Stomach (tissue), 9 donors: Measurements from ENCODE around the gene KLHL36. TPM values are rescaled to one million over a fixed set of nuclear protein-coding genes. Genes with fewer than 3 reads are reported as not detected.

Experiments used
- DNase-seq, 2 donors: peaks; one replicate each; pipeline versions ENCODE4 v3.0.0 to v3.0.0-alpha.2; 2013 to 2019
- H3K27ac ChIP-seq, 5 donors: fragments of 200-600 bp in 4 of 5; sonication (generic) in 4 of 5; one replicate each; pipeline ENCODE4 v1.5.1; 2013 to 2019; ENCODE audit warnings: mild to moderate bottlenecking in 1 of 5, moderate library complexity in 1 of 5
- H3K27me3 ChIP-seq, 3 donors: fragments of 200-600 bp; sonication (generic); one replicate each; pipeline ENCODE4 v1.5.1; 2017 to 2019; ENCODE audit warnings: mixed run types in 1 of 3
- H3K36me3 ChIP-seq, 4 donors: fragments of 200-600 bp; sonication (generic); 1 replicate in 3 of 4; 2 replicates in 1 of 4; pipeline ENCODE4 v1.5.1; 2016 to 2019
- H3K4me1 ChIP-seq, 4 donors: fragments of 200-600 bp; sonication (generic); one replicate each; pipeline ENCODE4 v1.5.1; 2016 to 2019
- H3K4me3 ChIP-seq, 4 donors: fragments of 200-600 bp; sonication (generic) in 3 of 4; one replicate each; pipeline ENCODE4 v1.5.1; 2016 to 2019; ENCODE audit warnings: mild to moderate bottlenecking in 1 of 4
- H3K9me3 ChIP-seq, 4 donors: fragments of 200-600 bp; sonication (generic); one replicate each; pipeline ENCODE4 v1.5.1; 2016 to 2019
- CTCF ChIP-seq, 7 experiments: fragments of 450-650 bp in 4 of 7; fragments of 200-600 bp in 3 of 7; sonication (generic) in 3 of 7; IDR thresholded peaks; one replicate each; pipeline ENCODE4 v1.5.1; 2016 to 2019; ENCODE audit warnings: antibody characterized with exemption in 7 of 7, control low read depth in 2 of 7, mild to moderate bottlenecking in 1 of 7
- EP300 ChIP-seq: sonication (generic); formaldehyde crosslinking; IDR thresholded peaks from one replicate; pipeline ENCODE4 v1.6.1; 2017; ENCODE audit warnings: antibody characterized with exemption
- POLR2A ChIP-seq, 4 donors: fragments of 450-650 bp; IDR thresholded peaks; one replicate each; pipeline ENCODE4 v1.6.1; 2016; ENCODE audit warnings: antibody characterized with exemption in 4 of 4, control low read depth in 2 of 4, mild to moderate bottlenecking in 1 of 4, moderate library complexity in 1 of 4
- POLR2AphosphoS5 ChIP-seq, 3 donors: sonication (generic); formaldehyde crosslinking; IDR thresholded peaks; one replicate each; pipeline ENCODE4 v1.6.1; 2016; ENCODE audit warnings: antibody characterized with exemption in 3 of 3
- WGBS, 5 donors: extraction: QIAGEN DNeasy Blood & Tissue Kit in 3 of 5; methylation state at CpG; one replicate each; pipeline versions ENCODE4 v1.1.5 to v1.1.7; 2013 to 2018; 5-methylcytosine and 5-hydroxymethylcytosine counted together
- intact Hi-C: fragments of 100-400 bp; cut with DNase I; formaldehyde crosslinking; loops from one replicate; pipeline ENCODE4 v1.15.1; 2023; ENCODE audit warnings: low total_unique reads
- polyA plus RNA-seq, 3 donors: library from polyadenylated mRNA; stranded (reverse); fragments of 200-250 nt; gene quantifications; one replicate each; pipeline ENCODE4 v1.2.3, GENCODE V29; 2013
- total RNA-seq, 5 donors: library from RNA; depleted of rRNA; stranded (reverse); fragments of >200 nt; gene quantifications; one replicate each; pipeline versions ENCODE4 v1.1.0 to v1.2.3, GENCODE V29; 2014 to 2016
- donor health status: healthy with polysubstance abuse.
- donor health status: Bipolar disorder and iron deficiency.
- donor health status: healthy.

The KLHL36 gene
- total and polyA plus RNA-seq, 8 donors, result 10.5 to 62.4 (median 35.3) TPM

- Histone ChIP-seq H3K27ac (no peak overlapping the region), H3K27me3 (no peaks in the 10 kb centered on the region), H3K4me3 (no peak overlapping the region), H3K4me1 (peaks cover 0 to 13% (median 8%) of the 10 kb centered on the region in 4 donors), H3K9me3 (no peaks in the 10 kb centered on the region), H3K36me3 (no peaks in the 10 kb centered on the region)
- no peak for TF ChIP-seq CTCF (IDR thresholded peaks at IDR 0.05)
- no peak for TF ChIP-seq POLR2A (IDR thresholded peaks at IDR 0.05)
- TF ChIP-seq EP300, result no peak
- DNase-seq, result no peak
- WGBS, 5 donors, result 90 to 98% (median 94%) methylated on average over 6 of the region's 6 CpGs
- intact Hi-C loops, result loop anchor here (10.0 kb wide), 1 partner anchor 89 kb away; no protein-coding TSS in a partner anchor
These were observed 22.8 kb upstream of the KLHL36 start for GRCh38 chr16:84625556-84625955.

- H3K27ac ChIP-seq, result no peak overlapping the region
- no peak for DNase-seq
- no peak overlapping the region for H3K4me3 ChIP-seq
- H3K4me1 ChIP-seq, result peaks cover 0 to 6% (median 0%) of the 10 kb centered on the region in 4 donors
- H3K36me3 ChIP-seq, result no peaks in the 10 kb centered on the region
- no peaks in the 10 kb centered on the region for H3K27me3 ChIP-seq
- 64 to 71% (median 67%) methylated on average over 7 of the region's 7 CpGs for WGBS, 5 donors
- no peak for TF ChIP-seq CTCF (IDR thresholded peaks at IDR 0.05)
- TF ChIP-seq POLR2AphosphoS5 (IDR thresholded peaks at IDR 0.05), result no peak
- TF ChIP-seq EP300, result no peak
- TF ChIP-seq POLR2A (IDR thresholded peaks at IDR 0.05), result no peak
- intact Hi-C loops, result loop anchor here (10.0 kb wide), 1 partner anchor 87 kb away; no protein-coding TSS in a partner anchor
- H3K9me3 ChIP-seq, result no peaks in the 10 kb centered on the region
These were observed 20.0 kb upstream of the KLHL36 start for GRCh38 chr16:84628226-84628731.

- WGBS, 5 donors, result 72 to 87% (median 77%) methylated on average over 9 to 10 of the region's 10 CpGs
- H3K4me3 ChIP-seq, result no peak overlapping the region
- no peak for DNase-seq
- no peak overlapping the region for H3K27ac ChIP-seq
- no peaks in the 10 kb centered on the region for H3K9me3 ChIP-seq
- no peaks in the 10 kb centered on the region for H3K27me3 ChIP-seq
- TF ChIP-seq POLR2AphosphoS5 (IDR thresholded peaks at IDR 0.05) (no peak), POLR2A (IDR thresholded peaks at IDR 0.05) (no peak), EP300 (no peak), CTCF (IDR thresholded peaks at IDR 0.05) (no peak)
- H3K4me1 ChIP-seq, result peaks cover 0 to 13% (median 2%) of the 10 kb centered on the region in 4 donors
- intact Hi-C loops, result loop anchor here (10.0 kb wide), 1 partner anchor 85 kb away; no protein-coding TSS in a partner anchor
- H3K36me3 ChIP-seq, result no peaks in the 10 kb centered on the region
These were observed 18.7 kb upstream of the KLHL36 start for GRCh38 chr16:84629580-84629979.

GRCh38 chr16:84630009-84630408, 18.3 kb upstream of the KLHL36 start:
- Histone ChIP-seq H3K27ac (no peak overlapping the region), H3K4me1 (peaks cover 0 to 13% (median 2%) of the 10 kb centered on the region in 4 donors), H3K9me3 (no peaks in the 10 kb centered on the region), H3K4me3 (no peak overlapping the region), H3K36me3 (no peaks in the 10 kb centered on the region), H3K27me3 (no peaks in the 10 kb centered on the region)
- no peak for TF ChIP-seq EP300
- WGBS, 5 donors, result 91 to 96% (median 93%) methylated on average over 5 of the region's 5 CpGs
- intact Hi-C loops, result no loop called here
- no peak for DNase-seq

- Histone ChIP-seq H3K9me3 (no peaks in the 10 kb centered on the region), H3K4me1 (peaks cover 0 to 16% (median 2%) of the 10 kb centered on the region in 4 donors), H3K27me3 (no peaks in the 10 kb centered on the region), H3K36me3 (no peaks in the 10 kb centered on the region), H3K4me3 (no peak overlapping the region), H3K27ac (no peak overlapping the region)
- WGBS, 5 donors, result 88 to 91% (median 89%) methylated on average over 16 of the region's 16 CpGs
- DNase-seq, result no peak
- intact Hi-C loops, result no loop called here
- TF ChIP-seq POLR2A (IDR thresholded peaks at IDR 0.05), result no peak
- no peak for TF ChIP-seq POLR2AphosphoS5 (IDR thresholded peaks at IDR 0.05)
- no peak for TF ChIP-seq EP300
- no peak for TF ChIP-seq CTCF (IDR thresholded peaks at IDR 0.05)
These were observed 17.7 kb upstream of the KLHL36 start for GRCh38 chr16:84630446-84631152.
